DND-41 (cell line): Measurements from ENCODE around the gene APBB2.

Source experiments
- EZH2 ChIP-seq: IDR thresholded peaks from 3 replicates; pipeline ENCODE4 v1.6.1; 2012; ENCODE audit warnings: borderline replicate concordance, low read depth, mild to moderate bottlenecking, moderate library complexity, low read length, inconsistent platforms; ENCODE audit not compliant: severe bottlenecking
- TF ChIP-seq, protein P1 (sequence below): IDR thresholded peaks from 2 replicates; pipeline ENCODE4 v1.5.1; 2012; ENCODE audit warnings: borderline replicate concordance, low read length, moderate library complexity, mild to moderate bottlenecking; ENCODE audit not compliant: poor library complexity, severe bottlenecking; ENCODE audit errors: extremely low read depth

DNA sequence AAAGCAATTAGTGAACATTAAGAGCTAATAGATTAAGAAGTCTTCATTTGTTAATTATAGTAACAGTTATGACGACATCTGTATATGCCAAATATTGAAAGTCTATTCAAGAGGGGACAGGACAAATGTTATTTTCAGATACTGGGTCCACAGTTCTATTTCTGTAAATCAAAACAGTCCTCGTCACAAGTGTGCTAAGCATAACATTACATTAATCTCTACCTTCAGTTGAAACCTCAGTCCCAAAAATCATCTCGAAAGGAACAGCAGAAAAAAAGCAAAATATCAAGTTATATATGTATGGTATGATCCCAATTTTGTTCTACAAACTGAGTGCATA, 70.3 kb downstream of the APBB2 start:
- TF ChIP-seq, protein P1, sequence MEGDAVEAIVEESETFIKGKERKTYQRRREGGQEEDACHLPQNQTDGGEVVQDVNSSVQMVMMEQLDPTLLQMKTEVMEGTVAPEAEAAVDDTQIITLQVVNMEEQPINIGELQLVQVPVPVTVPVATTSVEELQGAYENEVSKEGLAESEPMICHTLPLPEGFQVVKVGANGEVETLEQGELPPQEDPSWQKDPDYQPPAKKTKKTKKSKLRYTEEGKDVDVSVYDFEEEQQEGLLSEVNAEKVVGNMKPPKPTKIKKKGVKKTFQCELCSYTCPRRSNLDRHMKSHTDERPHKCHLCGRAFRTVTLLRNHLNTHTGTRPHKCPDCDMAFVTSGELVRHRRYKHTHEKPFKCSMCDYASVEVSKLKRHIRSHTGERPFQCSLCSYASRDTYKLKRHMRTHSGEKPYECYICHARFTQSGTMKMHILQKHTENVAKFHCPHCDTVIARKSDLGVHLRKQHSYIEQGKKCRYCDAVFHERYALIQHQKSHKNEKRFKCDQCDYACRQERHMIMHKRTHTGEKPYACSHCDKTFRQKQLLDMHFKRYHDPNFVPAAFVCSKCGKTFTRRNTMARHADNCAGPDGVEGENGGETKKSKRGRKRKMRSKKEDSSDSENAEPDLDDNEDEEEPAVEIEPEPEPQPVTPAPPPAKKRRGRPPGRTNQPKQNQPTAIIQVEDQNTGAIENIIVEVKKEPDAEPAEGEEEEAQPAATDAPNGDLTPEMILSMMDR: no peak
- TF ChIP-seq EZH2: no peak
